ENCODE data around the gene IFI27. TPM values are rescaled to one million over a fixed set of nuclear protein-coding genes. Genes with fewer than 3 reads are reported as not detected.

Gene IFI27
- total and polyA plus RNA-seq, 2 donors from 2014 or later: 143 to 356 TPM

DNA sequence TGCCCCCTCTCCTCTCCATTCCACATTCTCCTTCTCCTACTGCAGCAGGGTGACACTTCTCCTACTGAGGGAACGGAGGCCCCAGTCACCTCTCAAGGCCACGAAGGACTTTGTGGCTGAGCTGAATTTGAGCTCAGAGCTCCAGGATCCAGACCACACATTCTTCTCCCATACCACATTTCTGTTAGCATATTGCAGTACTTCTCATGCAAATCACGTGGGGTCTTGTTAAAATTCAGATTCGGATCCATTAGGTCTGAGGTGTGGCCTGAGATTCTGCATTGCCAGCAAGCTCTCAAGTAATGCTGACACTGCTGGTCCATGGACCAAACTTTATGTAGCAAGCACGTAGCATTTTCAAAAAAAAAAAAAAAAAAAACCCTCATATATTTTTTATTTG, 28.5 kb downstream of the IFI27 start:
- FAIRE-seq (no peak), DNase-seq (no peak)
- intact Hi-C loops (cut with DNase I): loop anchor here (5.0 kb wide), 1 partner anchor 107 kb away; no protein-coding TSS in a partner anchor
- no peaks in the 10 kb centered on the region for H3K27me3 ChIP-seq (ENCODE audit: control insufficient read depth, insufficient read depth, low read length)
- no peak overlapping the region for H3K27ac ChIP-seq (ENCODE audit: low read depth in 2 of 2, low read length in 2 of 2)
- no peak overlapping the region for H3K4me3 ChIP-seq (ENCODE audit: low read length in 3 of 3)
- H3K4me1 ChIP-seq (ENCODE audit: control insufficient read depth in 2 of 3, insufficient read depth in 2 of 3, low read depth in 1 of 3, low read length in 3 of 3): no peaks in the 10 kb centered on the region
- TF ChIP-seq, protein P1, sequence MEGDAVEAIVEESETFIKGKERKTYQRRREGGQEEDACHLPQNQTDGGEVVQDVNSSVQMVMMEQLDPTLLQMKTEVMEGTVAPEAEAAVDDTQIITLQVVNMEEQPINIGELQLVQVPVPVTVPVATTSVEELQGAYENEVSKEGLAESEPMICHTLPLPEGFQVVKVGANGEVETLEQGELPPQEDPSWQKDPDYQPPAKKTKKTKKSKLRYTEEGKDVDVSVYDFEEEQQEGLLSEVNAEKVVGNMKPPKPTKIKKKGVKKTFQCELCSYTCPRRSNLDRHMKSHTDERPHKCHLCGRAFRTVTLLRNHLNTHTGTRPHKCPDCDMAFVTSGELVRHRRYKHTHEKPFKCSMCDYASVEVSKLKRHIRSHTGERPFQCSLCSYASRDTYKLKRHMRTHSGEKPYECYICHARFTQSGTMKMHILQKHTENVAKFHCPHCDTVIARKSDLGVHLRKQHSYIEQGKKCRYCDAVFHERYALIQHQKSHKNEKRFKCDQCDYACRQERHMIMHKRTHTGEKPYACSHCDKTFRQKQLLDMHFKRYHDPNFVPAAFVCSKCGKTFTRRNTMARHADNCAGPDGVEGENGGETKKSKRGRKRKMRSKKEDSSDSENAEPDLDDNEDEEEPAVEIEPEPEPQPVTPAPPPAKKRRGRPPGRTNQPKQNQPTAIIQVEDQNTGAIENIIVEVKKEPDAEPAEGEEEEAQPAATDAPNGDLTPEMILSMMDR (IDR thresholded peaks at IDR 0.05; ENCODE audit: borderline replicate concordance, extremely low read depth, insufficient read depth): no peak
- no peaks in the 10 kb centered on the region for H3K36me3 ChIP-seq (ENCODE audit: control insufficient read depth in 2 of 3, insufficient read depth in 3 of 3, low read length in 3 of 3)
- H3K9me3 ChIP-seq (ENCODE audit: control insufficient read depth in 2 of 3, insufficient read depth in 1 of 3, low read length in 3 of 3): no peaks in the 10 kb centered on the region
- no peak overlapping the region for H3K9ac ChIP-seq (ENCODE audit: low read length in 3 of 3)

DNA sequence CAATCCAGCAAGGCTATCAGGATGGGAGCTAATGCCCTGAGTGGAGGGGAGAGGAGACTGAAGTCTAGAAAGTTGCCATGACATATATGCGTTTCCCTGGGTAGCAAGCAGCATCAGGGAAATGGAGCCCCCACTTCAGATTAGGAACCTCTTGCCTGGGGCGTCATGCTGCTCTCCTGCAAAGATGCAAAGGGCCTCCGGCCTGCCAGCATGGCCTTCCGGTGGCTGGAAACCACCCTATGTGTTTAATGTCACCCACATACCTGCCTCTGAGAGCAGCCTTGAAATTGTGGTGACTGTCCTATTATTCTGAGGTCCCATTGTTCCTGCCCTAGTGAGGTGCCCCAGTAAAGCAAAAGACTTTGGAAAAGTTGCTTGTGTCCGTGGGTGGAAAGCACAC, 28.9 kb downstream of the IFI27 start:
- intact Hi-C loops (cut with DNase I): loop anchor here (5.0 kb wide), 1 partner anchor 107 kb away; no protein-coding TSS in a partner anchor
- Histone ChIP-seq H3K4me3 (ENCODE audit: low read length in 3 of 3) (no peak overlapping the region), H3K27ac (ENCODE audit: low read depth in 2 of 2, low read length in 2 of 2) (no peak overlapping the region), H3K9ac (ENCODE audit: low read length in 3 of 3) (no peak overlapping the region), H3K27me3 (ENCODE audit: control insufficient read depth, insufficient read depth, low read length) (no peaks in the 10 kb centered on the region), H3K9me3 (ENCODE audit: control insufficient read depth in 2 of 3, insufficient read depth in 1 of 3, low read length in 3 of 3) (no peaks in the 10 kb centered on the region), H3K36me3 (ENCODE audit: control insufficient read depth in 2 of 3, insufficient read depth in 3 of 3, low read length in 3 of 3) (no peaks in the 10 kb centered on the region), H3K4me1 (ENCODE audit: control insufficient read depth in 2 of 3, insufficient read depth in 2 of 3, low read depth in 1 of 3, low read length in 3 of 3) (no peaks in the 10 kb centered on the region)
- no peak for FAIRE-seq
- DNase-seq: no peak
- TF ChIP-seq, protein P1 (IDR thresholded peaks at IDR 0.05; ENCODE audit: borderline replicate concordance, extremely low read depth, insufficient read depth): no peak

DNA sequence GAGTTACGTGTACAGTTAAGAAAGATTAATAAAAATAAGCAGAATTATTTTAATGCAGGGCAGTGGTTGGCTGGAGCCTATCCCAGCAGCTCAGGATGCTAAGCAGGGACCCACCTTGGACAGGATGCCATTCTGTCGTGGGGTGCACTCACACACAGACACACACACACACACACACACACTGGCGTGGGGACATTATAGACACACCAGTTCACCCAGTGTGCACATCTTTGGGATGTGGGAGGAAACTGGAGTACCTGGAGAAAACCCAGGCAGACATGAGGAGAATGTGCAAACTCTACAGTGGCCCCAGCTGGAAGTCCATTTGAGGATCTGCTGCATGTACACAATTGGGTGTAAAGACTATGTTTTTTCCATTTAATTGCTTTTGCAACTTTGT, 31.7 kb downstream of the IFI27 start:
- TF ChIP-seq, protein P1 (IDR thresholded peaks at IDR 0.05; ENCODE audit: borderline replicate concordance, extremely low read depth, insufficient read depth): no peak

DNA sequence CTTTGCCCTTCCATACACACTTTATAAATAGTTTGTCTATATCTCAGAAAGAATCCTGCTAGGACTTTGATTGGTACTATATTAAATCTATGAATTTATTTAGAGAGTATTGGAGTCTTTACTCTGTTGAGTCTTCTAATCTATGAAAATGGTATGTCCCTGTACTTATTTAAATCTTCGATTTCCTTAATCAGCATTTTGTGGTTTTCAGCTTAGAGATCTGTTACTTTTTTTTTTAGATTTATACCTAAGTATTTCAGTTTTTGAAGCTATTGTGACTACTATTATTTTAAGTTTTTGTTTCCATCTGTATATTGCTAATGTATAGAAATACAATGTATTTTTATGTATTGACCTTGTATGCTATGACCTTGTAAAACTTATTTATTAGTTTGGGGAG, 32.3 kb downstream of the IFI27 start:
- FAIRE-seq (no peak), DNase-seq (no peak)
- Histone ChIP-seq H3K9ac (ENCODE audit: low read length in 3 of 3) (no peak overlapping the region), H3K4me1 (ENCODE audit: control insufficient read depth in 2 of 3, insufficient read depth in 2 of 3, low read depth in 1 of 3, low read length in 3 of 3) (no peaks in the 10 kb centered on the region), H3K27ac (ENCODE audit: low read depth in 2 of 2, low read length in 2 of 2) (no peak overlapping the region), H3K27me3 (ENCODE audit: control insufficient read depth, insufficient read depth, low read length) (no peaks in the 10 kb centered on the region), H3K9me3 (ENCODE audit: control insufficient read depth in 2 of 3, insufficient read depth in 1 of 3, low read length in 3 of 3) (no peaks in the 10 kb centered on the region), H3K4me3 (ENCODE audit: low read length in 3 of 3) (no peak overlapping the region), H3K36me3 (ENCODE audit: control insufficient read depth in 2 of 3, insufficient read depth in 3 of 3, low read length in 3 of 3) (no peaks in the 10 kb centered on the region)
- TF ChIP-seq, protein P1 (IDR thresholded peaks at IDR 0.05; ENCODE audit: borderline replicate concordance, extremely low read depth, insufficient read depth): no peak
- intact Hi-C loops (cut with DNase I): no loop called here

More for the DNA sequence above, 31.7 kb downstream of the IFI27 start:
- intact Hi-C loops (cut with DNase I): no loop called here
- Histone ChIP-seq H3K36me3 (ENCODE audit: control insufficient read depth in 2 of 3, insufficient read depth in 3 of 3, low read length in 3 of 3) (no peaks in the 10 kb centered on the region), H3K27ac (ENCODE audit: low read depth in 2 of 2, low read length in 2 of 2) (no peak overlapping the region), H3K27me3 (ENCODE audit: control insufficient read depth, insufficient read depth, low read length) (no peaks in the 10 kb centered on the region), H3K4me3 (ENCODE audit: low read length in 3 of 3) (no peak overlapping the region), H3K4me1 (ENCODE audit: control insufficient read depth in 2 of 3, insufficient read depth in 2 of 3, low read depth in 1 of 3, low read length in 3 of 3) (no peaks in the 10 kb centered on the region), H3K9me3 (ENCODE audit: control insufficient read depth in 2 of 3, insufficient read depth in 1 of 3, low read length in 3 of 3) (no peaks in the 10 kb centered on the region), H3K9ac (ENCODE audit: low read length in 3 of 3) (no peak overlapping the region)
- DNase-seq (no peak), FAIRE-seq (no peak)
